HFFc6 (cell line): ENCODE results near the gene SRGAP1. TPM values are rescaled to one million over a fixed set of nuclear protein-coding genes. Genes with fewer than 3 reads are reported as not detected.

Source experiments
- DNase-seq: peaks from one replicate; pipeline ENCODE4 v3.0.0-alpha.2; 2018
- H3K27ac Mint-ChIP-seq: 2 replicates; pipeline ENCODE4 v1.8.0; 2020; ENCODE audit warnings: mild to moderate bottlenecking, mixed read lengths
- H3K27me3 Mint-ChIP-seq: 2 replicates; pipeline ENCODE4 v1.8.0; 2021; ENCODE audit warnings: mild to moderate bottlenecking, moderate library complexity, mixed read lengths; ENCODE audit not compliant: insufficient read depth
- H3K36me3 Mint-ChIP-seq: 2 replicates; pipeline ENCODE4 v1.8.0; 2021; ENCODE audit warnings: low read depth, mixed read lengths
- H3K4me1 Mint-ChIP-seq: 2 replicates; pipeline ENCODE4 v1.8.0; 2020; ENCODE audit warnings: low read depth, mixed read lengths
- H3K4me3 Mint-ChIP-seq: 2 replicates; pipeline ENCODE4 v1.8.0; 2020; ENCODE audit warnings: mild to moderate bottlenecking, moderate library complexity, mixed read lengths
- H3K9me3 Mint-ChIP-seq: 2 replicates; pipeline ENCODE4 v1.8.0; 2020; ENCODE audit warnings: mild to moderate bottlenecking, mixed read lengths
- CTCF ChIP-seq: fragments of 200-600 bp; sonication (generic); IDR thresholded peaks from 2 replicates; pipeline ENCODE4 v1.5.0; 2021; ENCODE audit warnings: antibody characterized with exemption, mild to moderate bottlenecking
- total RNA-seq, 6 experiments: library from RNA; stranded (reverse); fragmentation: NEBNext Ultra II Directional; extraction: Animal tissue kit (Norgen Biotek cat#: 25700); gene quantifications; 2 replicates in 1 of 6; 3 replicates in 5 of 6; pipeline ENCODE4 v1.2.3, GENCODE V29; 2021

Gene SRGAP1
- total RNA-seq, 6 experiments from 2014 or later = 35.7 to 45.8 (median 40.9) TPM

- Mint-ChIP-seq H3K4me1 (peaks cover 10% of the 10 kb centered on the region), H3K27ac (no peak overlapping the region), H3K4me3 (no peak overlapping the region), H3K9me3 (no peaks in the 10 kb centered on the region), H3K36me3 (no peaks in the 10 kb centered on the region), H3K27me3 (no peaks in the 10 kb centered on the region)
- TF ChIP-seq CTCF = no peak
- no peak for DNase-seq
Measured at GRCh38 chr12:63805704-63806672, 38.5 kb upstream of the SRGAP1 start.

GRCh38 chr12:63808631-63809030 lies 35.9 kb upstream of the SRGAP1 start:
- H3K27ac Mint-ChIP-seq = no peak overlapping the region
- H3K27me3 Mint-ChIP-seq = no peaks in the 10 kb centered on the region
- no peaks in the 10 kb centered on the region for H3K36me3 Mint-ChIP-seq
- H3K9me3 Mint-ChIP-seq = no peaks in the 10 kb centered on the region
- no peak for DNase-seq
- TF ChIP-seq CTCF = no peak
- H3K4me3 Mint-ChIP-seq = no peak overlapping the region
- peaks cover 7% of the 10 kb centered on the region for H3K4me1 Mint-ChIP-seq

- H3K27me3 Mint-ChIP-seq = no peaks in the 10 kb centered on the region
- no peak for DNase-seq
- no peak for TF ChIP-seq CTCF
- no peak overlapping the region for H3K27ac Mint-ChIP-seq
- H3K4me1 Mint-ChIP-seq = peaks cover 5% of the 10 kb centered on the region
- no peak overlapping the region for H3K4me3 Mint-ChIP-seq
- H3K36me3 Mint-ChIP-seq = no peaks in the 10 kb centered on the region
- H3K9me3 Mint-ChIP-seq = no peaks in the 10 kb centered on the region
Measured at GRCh38 chr12:63809566-63809965, 34.9 kb upstream of the SRGAP1 start.

DNA sequence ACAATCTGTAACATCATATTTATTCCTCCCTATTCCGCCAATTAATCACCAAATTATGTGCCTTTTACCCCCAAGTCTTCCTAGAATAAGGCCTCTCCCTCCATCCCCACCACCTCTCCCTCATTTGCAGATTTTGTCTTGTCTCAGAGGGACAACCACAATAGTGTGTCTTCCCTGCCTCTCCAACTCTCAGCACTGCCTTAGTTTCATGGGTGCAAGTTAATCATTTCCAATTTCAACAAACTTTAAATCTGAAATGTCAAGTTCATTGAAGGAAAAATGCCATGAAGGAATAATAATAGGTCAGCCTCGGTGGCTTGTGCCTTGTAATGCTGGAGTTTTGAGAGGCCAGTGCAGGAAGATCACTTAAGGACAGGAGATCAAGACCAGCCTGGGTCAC lies 33.2 kb upstream of the SRGAP1 start:
- no peaks in the 10 kb centered on the region for H3K36me3 Mint-ChIP-seq
- no peaks in the 10 kb centered on the region for H3K27me3 Mint-ChIP-seq
- no peaks in the 10 kb centered on the region for H3K9me3 Mint-ChIP-seq
- no peak for TF ChIP-seq CTCF
- H3K4me1 Mint-ChIP-seq = no peaks in the 10 kb centered on the region
- no peak for DNase-seq
- no peak overlapping the region for H3K4me3 Mint-ChIP-seq
- no peak overlapping the region for H3K27ac Mint-ChIP-seq

GRCh38 chr12:63811755-63812154 lies 32.7 kb upstream of the SRGAP1 start:
- no peaks in the 10 kb centered on the region for H3K9me3 Mint-ChIP-seq
- DNase-seq = no peak
- no peaks in the 10 kb centered on the region for H3K4me1 Mint-ChIP-seq
- H3K27ac Mint-ChIP-seq = no peak overlapping the region
- no peaks in the 10 kb centered on the region for H3K27me3 Mint-ChIP-seq
- H3K36me3 Mint-ChIP-seq = no peaks in the 10 kb centered on the region
- TF ChIP-seq CTCF = no peak
- H3K4me3 Mint-ChIP-seq = no peak overlapping the region
